Middle frontal gyrus (tissue), 1 donor: ENCODE results near the gene SVOP.

Experiments used
- DNase-seq: peaks from one replicate; pipeline ENCODE4 v3.0.0-alpha.2; 2015; ENCODE audit warnings: low spot score; ENCODE audit errors: extremely low spot score

Gene SVOP

DNA sequence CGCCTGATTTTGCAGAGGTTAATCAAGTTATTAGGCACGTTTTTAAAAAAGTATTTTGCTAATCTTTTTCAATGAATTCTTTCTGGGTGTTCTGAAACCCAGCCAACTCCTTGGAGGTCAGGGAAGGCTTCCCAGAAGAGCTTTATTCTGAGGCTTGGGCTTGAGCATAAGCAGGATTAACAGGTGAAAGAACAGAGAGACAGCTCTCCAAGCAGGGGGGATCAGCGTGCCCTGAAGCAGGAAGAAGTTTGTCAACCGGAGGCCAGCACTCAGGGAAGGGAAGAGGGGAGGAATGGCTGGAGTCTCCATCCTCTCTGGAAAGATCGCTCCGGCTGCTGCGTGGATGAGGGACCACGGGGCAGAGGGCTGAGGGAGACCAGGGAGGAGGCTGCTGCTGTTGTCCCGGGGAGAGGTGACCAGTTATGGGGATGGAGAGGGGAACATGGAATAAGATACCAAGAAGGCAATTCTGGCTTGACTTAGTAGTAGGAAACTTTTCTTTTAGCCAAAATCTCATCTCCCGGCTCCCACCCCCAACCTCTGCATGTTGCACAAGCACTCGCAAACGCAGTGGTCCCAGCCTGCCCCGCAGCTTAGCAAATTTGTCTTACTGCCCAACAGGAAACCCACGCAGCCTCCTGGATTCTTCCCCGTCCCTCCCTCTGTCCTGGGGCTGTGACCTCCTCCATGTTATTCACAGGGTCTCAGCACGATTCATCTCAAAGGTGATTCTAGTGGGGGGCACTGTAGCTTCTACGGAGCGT, 162.4 kb downstream of the SVOP start:
- DNase-seq = no peak
